Panc1 (cell line): ENCODE measurements around the gene ANKRD61.

Experiments
- POLR2AphosphoS5 ChIP-seq: IDR thresholded peaks from 2 replicates; pipeline ENCODE4 v1.6.1; 2012; ENCODE audit warnings: mild to moderate bottlenecking, low read depth, low read length, moderate library complexity
- REST ChIP-seq, 2 experiments: IDR thresholded peaks; 2 replicates each; pipeline ENCODE4 v1.6.1; 2011 to 2012; ENCODE audit warnings: low read depth in 2 of 2, control low read depth in 1 of 2, low read length in 1 of 2, mild to moderate bottlenecking in 1 of 2, moderate library complexity in 1 of 2; ENCODE audit not compliant: insufficient read depth in 1 of 2
- SIN3A ChIP-seq: IDR thresholded peaks from 2 replicates; pipeline ENCODE4 v1.6.1; 2012; ENCODE audit warnings: low read depth, mild to moderate bottlenecking, low read length, moderate library complexity, borderline replicate concordance; ENCODE audit not compliant: insufficient read depth
- TCF7L2 ChIP-seq: IDR thresholded peaks from 2 replicates; pipeline ENCODE4 v1.6.1; 2011; ENCODE audit warnings: mild to moderate bottlenecking, low read depth, low read length, inconsistent platforms
- TF ChIP-seq, protein P1 (sequence below): fragments of 450-650 bp; IDR thresholded peaks from 2 replicates; pipeline ENCODE4 v1.5.1; 2017; ENCODE audit warnings: mild to moderate bottlenecking

- no peak for TF ChIP-seq POLR2AphosphoS5
- TF ChIP-seq, protein P1, sequence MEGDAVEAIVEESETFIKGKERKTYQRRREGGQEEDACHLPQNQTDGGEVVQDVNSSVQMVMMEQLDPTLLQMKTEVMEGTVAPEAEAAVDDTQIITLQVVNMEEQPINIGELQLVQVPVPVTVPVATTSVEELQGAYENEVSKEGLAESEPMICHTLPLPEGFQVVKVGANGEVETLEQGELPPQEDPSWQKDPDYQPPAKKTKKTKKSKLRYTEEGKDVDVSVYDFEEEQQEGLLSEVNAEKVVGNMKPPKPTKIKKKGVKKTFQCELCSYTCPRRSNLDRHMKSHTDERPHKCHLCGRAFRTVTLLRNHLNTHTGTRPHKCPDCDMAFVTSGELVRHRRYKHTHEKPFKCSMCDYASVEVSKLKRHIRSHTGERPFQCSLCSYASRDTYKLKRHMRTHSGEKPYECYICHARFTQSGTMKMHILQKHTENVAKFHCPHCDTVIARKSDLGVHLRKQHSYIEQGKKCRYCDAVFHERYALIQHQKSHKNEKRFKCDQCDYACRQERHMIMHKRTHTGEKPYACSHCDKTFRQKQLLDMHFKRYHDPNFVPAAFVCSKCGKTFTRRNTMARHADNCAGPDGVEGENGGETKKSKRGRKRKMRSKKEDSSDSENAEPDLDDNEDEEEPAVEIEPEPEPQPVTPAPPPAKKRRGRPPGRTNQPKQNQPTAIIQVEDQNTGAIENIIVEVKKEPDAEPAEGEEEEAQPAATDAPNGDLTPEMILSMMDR: no peak
- no peak for TF ChIP-seq SIN3A
- no peak for TF ChIP-seq REST (IDR thresholded peaks at IDR 0.05; ENCODE audit: insufficient read depth in 1 of 2, low read depth in 2 of 2, low read length in 1 of 2)
- TF ChIP-seq TCF7L2: no peak
Measured at GRCh38 chr7:6049780-6050179, 18.6 kb downstream of the ANKRD61 start.
